SK-N-MC (cell line): Measurements from ENCODE around the gene NRAP.

Experiments used
- DNase-seq: peaks from one replicate; pipeline ENCODE4 v3.0.0-alpha.2; 2011; ENCODE audit warnings: low read depth, low spot score
- H3K27ac ChIP-seq: fragments of 200-600 bp; sonication (generic); 2 replicates; pipeline ENCODE4 v1.5.1; 2016; ENCODE audit warnings: mixed run types
- H3K36me3 ChIP-seq: fragments of 200-600 bp; sonication (generic); 2 replicates; pipeline ENCODE4 v1.6.1; 2017; ENCODE audit warnings: antibody characterized with exemption, low read length, mixed read lengths; ENCODE audit not compliant: insufficient read depth
- H3K4me3 ChIP-seq: fragments of 200-600 bp; sonication (generic); 2 replicates; pipeline ENCODE4 v1.5.1; 2016
- H3K9ac ChIP-seq: fragments of 200-600 bp; sonication (generic); 2 replicates; pipeline ENCODE4 v1.8.0; 2017; ENCODE audit warnings: mixed run types, mixed read lengths; ENCODE audit not compliant: insufficient read length
- H3K9me3 ChIP-seq: fragments of 200-600 bp; sonication (generic); 2 replicates; pipeline ENCODE4 v1.6.1; 2017; ENCODE audit warnings: low read depth, mild to moderate bottlenecking, antibody characterized with exemption, low read length, moderate library complexity, mixed read lengths
- EZH2 ChIP-seq: fragments of 200-600 bp; sonication (generic); IDR thresholded peaks from one replicate; pipeline ENCODE4 v1.6.1; 2017; ENCODE audit warnings: antibody characterized with exemption
- FOXP2 ChIP-seq: optimal IDR thresholded peaks from 2 replicates; pipeline ENCODE3; 2011; ENCODE audit warnings: mild to moderate bottlenecking, moderate library complexity; ENCODE audit not compliant: insufficient read depth; ENCODE audit errors: extremely low read length, control extremely low read depth
- POLR2AphosphoS5 ChIP-seq: IDR thresholded peaks from 2 replicates; pipeline ENCODE4 v1.6.1; 2012; ENCODE audit warnings: mild to moderate bottlenecking, low read depth, low read length, borderline replicate concordance

The NRAP gene

DNA sequence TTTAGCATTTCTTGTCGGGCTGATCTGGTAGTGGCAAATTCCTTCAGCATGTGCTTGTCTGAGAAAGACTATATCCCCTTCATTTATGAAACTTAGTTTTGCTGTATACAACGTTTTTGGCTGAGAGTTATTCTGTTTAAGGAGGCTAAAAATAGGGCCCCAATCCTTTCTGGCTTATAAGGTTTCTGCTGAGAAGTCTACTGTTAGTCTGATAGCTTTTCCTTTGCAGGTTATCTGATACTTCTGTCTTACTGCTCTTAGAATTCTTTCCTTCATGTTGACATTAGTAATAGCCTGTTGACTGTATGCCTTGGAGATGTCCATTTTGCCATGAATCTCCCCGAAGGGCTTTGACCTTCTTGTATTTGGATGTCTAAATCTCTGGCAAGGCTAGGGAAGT is 25.7 kb upstream of the NRAP start:
- H3K36me3 ChIP-seq = peaks cover 53% of the 10 kb centered on the region
- no peaks in the 10 kb centered on the region; the same call in 1 of the 2 replicates for H3K9me3 ChIP-seq
- no peak overlapping the region for H3K4me3 ChIP-seq
- no peak overlapping the region for H3K27ac ChIP-seq
- TF ChIP-seq FOXP2 (no peak), POLR2AphosphoS5 (no peak), EZH2 (no peak)
- H3K9ac ChIP-seq = no peak overlapping the region
- DNase-seq = no peak

DNA sequence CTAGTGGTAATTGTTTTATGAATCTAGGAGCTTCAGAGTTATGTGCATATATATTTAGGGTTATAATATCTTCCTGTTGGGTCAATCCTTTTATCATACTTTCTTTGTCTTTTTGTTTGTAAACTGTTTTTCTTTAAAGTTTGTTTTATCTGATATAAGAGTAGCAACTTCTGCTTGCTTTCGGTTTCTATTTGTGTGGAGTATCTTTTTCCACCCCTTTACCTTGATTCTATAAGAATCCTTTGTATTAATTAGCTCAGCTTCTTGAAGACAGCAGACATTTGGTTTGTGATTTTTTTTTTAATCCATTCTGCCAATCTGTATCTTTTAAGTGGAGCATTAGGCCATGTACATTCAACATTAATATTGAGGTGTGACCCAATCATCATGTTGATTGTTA is 25.2 kb upstream of the NRAP start:
- Histone ChIP-seq H3K4me3 (no peak overlapping the region), H3K27ac (no peak overlapping the region), H3K9me3 (peaks cover under 1% of the 10 kb centered on the region; the same call in 1 of the 2 replicates), H3K36me3 (peaks cover 55% of the 10 kb centered on the region), H3K9ac (no peak overlapping the region)
- no peak for DNase-seq
- no peak for TF ChIP-seq FOXP2
- TF ChIP-seq EZH2 = no peak
- TF ChIP-seq POLR2AphosphoS5 = no peak

DNA sequence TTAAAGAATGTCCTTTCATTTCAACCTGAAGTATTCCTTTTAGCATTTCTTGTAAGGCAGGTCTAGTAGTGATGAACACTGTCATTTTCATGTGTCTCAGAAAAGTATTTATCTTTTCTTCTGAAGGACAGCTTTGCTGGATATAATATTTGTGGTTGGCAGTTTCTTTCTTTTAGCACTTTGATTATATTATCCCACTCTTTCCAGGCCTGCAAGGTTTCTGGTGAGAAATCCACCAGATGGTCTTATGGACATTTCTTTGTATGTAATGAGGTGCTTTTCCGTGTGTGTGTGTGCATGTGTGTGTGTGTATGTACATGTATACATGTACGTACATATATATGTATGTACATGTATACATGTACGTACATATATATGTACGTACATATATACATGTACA is 23.2 kb upstream of the NRAP start:
- H3K9ac ChIP-seq = no peak overlapping the region
- peaks cover 51% of the 10 kb centered on the region for H3K36me3 ChIP-seq
- TF ChIP-seq POLR2AphosphoS5 = no peak
- TF ChIP-seq EZH2 = no peak
- TF ChIP-seq FOXP2 = no peak
- no peak for DNase-seq
- H3K9me3 ChIP-seq = peaks cover 4% of the 10 kb centered on the region; the same call in 1 of the 2 replicates
- H3K27ac ChIP-seq = no peak overlapping the region
- H3K4me3 ChIP-seq = no peak overlapping the region

DNA sequence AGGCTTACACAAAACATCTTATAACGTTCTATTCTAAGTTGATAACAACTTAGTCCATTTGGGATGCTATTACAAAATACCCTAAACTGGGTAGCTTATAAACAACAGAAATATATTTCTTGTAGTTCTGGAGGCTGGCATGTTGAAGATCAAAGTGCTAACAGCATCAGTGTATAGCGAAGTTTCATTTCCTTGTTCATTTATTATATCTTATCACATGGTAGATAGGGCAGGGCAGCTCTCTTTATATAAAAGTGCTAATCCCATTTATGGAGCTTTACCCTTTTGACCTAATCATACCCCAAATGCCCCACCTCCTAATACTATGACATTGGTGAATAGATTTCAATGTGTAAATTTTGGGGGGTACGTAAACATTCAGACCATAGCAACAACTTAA is 22.2 kb upstream of the NRAP start:
- peaks cover 4% of the 10 kb centered on the region; the same call in 1 of the 2 replicates for H3K9me3 ChIP-seq
- no peak for TF ChIP-seq FOXP2
- no peak for TF ChIP-seq POLR2AphosphoS5
- no peak for TF ChIP-seq EZH2
- peaks cover 41% of the 10 kb centered on the region for H3K36me3 ChIP-seq
- no peak overlapping the region for H3K4me3 ChIP-seq
- no peak overlapping the region for H3K9ac ChIP-seq
- no peak for DNase-seq
- H3K27ac ChIP-seq = no peak overlapping the region

DNA sequence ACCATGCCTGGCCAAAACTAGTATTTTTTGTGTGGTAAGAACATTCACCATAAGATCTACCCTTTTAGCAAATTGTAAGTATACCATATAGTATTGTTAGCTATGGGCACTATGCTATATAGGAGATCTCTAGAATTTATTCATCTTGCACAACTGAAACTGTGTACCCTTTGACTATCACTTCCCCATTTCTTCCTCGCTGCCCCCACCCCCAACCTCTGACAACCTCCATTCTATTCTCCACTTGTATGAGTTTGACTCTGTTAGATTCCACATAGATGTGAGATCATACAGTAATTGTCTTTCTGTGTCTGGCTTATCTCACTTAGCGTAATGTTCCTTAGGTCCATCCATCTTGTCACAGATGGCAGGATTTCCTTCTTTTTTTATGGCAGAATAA is 19.5 kb upstream of the NRAP start:
- no peak for DNase-seq
- Histone ChIP-seq H3K4me3 (no peak overlapping the region), H3K9ac (no peak overlapping the region), H3K27ac (no peak overlapping the region), H3K36me3 (peaks cover 29% of the 10 kb centered on the region), H3K9me3 (peaks cover 4% of the 10 kb centered on the region; the same call in 1 of the 2 replicates)
- TF ChIP-seq POLR2AphosphoS5 (no peak), EZH2 (no peak)

DNA sequence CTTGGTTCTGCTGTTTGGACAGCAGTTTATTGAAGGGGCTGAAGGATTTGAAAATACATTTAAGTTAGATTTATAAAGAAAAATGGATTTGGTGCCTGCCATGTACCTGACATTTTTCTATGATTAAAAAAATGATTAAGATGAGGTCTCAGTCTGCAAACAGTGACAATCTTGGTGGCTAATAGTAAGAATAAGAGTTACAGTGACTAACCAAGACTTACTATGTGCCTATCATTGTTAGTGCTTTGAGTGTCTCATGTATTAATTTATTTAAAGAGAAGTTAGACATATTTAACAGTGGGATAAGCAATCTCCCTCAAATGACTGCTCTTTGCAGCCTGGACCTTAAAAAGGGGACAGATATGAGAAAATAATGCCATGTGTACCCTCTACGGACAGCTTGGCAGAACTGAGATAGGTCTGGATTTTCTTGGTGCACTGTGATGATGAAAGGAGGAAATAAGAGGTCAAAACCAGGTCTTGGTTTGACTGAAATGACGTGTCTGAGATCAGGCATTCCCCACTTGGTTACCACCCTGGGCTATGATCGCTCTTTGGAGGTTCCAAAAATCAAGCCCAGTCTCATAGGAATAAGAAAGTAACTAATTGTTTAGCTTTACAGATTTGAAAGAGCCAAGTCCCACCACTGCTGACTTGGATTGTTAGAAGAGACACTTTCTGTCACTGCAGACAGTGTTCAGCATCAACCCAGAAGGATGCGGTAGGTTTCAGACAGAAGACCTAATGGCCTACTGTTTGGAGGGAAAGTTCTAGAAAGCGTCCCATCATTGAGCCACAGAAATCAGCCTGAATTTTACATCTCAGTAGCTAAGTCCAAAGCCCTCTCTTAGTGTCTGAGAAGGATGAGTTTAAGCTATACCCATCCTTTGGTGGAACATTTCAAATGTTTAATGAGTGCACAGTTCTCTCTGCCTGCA is 18.0 kb upstream of the NRAP start:
- H3K4me3 ChIP-seq = peak overlapping the region; percentile 90
- H3K27ac ChIP-seq = peak overlapping the region; percentile 36; the same call in 1 of the 2 replicates
- TF ChIP-seq FOXP2 (no peak), EZH2 (no peak), POLR2AphosphoS5 (no peak)
- H3K9ac ChIP-seq = peak overlapping the region; percentile 90
- peaks cover 26% of the 10 kb centered on the region for H3K36me3 ChIP-seq
- no peak for DNase-seq
- H3K9me3 ChIP-seq = peaks cover 4% of the 10 kb centered on the region; the same call in 1 of the 2 replicates

DNA sequence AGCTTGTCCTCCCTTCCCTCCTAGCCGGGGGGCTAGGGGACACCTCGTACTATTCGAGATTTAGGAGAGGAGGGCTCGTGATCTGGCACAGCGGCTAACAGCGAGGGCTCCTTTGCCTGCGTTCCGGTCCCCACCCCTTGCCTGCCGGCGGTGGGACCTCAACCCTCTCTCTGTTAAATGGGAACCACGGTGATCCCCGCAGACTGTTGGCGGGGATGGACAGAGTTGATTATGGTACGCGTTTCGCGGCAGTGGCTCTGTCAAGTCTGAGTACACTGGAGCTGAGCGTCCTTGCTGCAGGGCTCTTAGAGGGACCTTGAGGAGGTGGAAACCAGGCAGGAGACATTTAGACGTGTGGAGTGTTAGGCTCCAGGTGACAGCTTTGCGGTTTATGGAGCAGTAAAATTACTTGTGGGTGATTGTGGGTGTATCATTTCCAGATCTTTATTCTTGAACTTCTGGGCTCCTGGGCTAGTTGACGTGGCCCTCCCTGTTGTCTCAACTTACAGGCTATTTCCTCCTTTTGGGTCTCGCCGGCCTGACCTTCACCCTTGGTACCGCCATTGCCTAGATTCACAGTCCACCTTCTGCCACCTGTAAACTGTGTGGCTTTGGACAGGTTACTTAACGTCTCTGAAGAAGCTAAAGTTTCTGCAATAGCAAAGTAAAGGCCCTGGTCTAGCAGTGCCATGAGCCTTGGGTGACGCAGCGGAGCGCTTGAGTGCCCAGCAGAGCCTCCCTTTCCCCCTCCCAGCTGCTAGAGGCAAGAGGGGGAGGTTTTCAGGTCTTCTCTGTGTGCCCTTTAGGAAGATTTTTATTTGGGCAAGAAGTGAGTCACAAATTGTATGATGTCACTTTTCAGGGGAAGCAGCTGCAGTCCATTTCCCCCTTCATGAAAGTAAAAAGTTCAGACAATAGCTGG is 16.6 kb upstream of the NRAP start:
- Histone ChIP-seq H3K4me3 (peak overlapping the region; percentile 90), H3K9me3 (peaks cover 4% of the 10 kb centered on the region; the same call in 1 of the 2 replicates), H3K36me3 (peaks cover 23% of the 10 kb centered on the region), H3K27ac (peak overlapping the region; percentile 90), H3K9ac (peak overlapping the region; percentile 90)
- DNase-seq = no peak
- no peak for TF ChIP-seq POLR2AphosphoS5
- no peak for TF ChIP-seq FOXP2
- TF ChIP-seq EZH2 = no peak
